BE2C (cell line): ENCODE results near the gene NPHP4.

Source experiments
- DNase-seq: peaks from one replicate; pipeline ENCODE4 v3.0.0-alpha.2; 2020
- H3K27me3 ChIP-seq: fragments of 250-450 bp; sonication (Bioruptor Pico); 2 replicates; pipeline ENCODE4 v1.5.1; 2020; ENCODE audit warnings: mild to moderate bottlenecking
- H3K36me3 ChIP-seq: fragments of 250-450 bp; sonication (Bioruptor Pico); 2 replicates; pipeline ENCODE4 v1.5.1; 2020; ENCODE audit warnings: mild to moderate bottlenecking
- H3K4me1 ChIP-seq: fragments of 250-450 bp; sonication (Bioruptor Pico); 2 replicates; pipeline ENCODE4 v1.5.1; 2020
- H3K4me3 ChIP-seq: 2 replicates; pipeline ENCODE4 v1.5.1; 2011; ENCODE audit warnings: low read depth, low read length
- H3K9me3 ChIP-seq: fragments of 250-450 bp; sonication (Bioruptor Pico); 2 replicates; pipeline ENCODE4 v1.5.1; 2020
- CTCF ChIP-seq: IDR thresholded peaks from 2 replicates; pipeline ENCODE4 v1.5.1; 2012; ENCODE audit warnings: mild to moderate bottlenecking, low read depth, low read length

The NPHP4 gene

GRCh38 chr1:5949085-5949760 lies 43.0 kb downstream of the NPHP4 start:
- no peaks in the 10 kb centered on the region; the same call in 1 of the 2 replicates for H3K36me3 ChIP-seq
- TF ChIP-seq CTCF = no peak; the same call in 1 of the 2 replicates
- no peaks in the 10 kb centered on the region for H3K27me3 ChIP-seq
- DNase-seq = peak; percentile 22
- no peak overlapping the region for H3K4me3 ChIP-seq
- no peaks in the 10 kb centered on the region for H3K9me3 ChIP-seq
- no peaks in the 10 kb centered on the region for H3K4me1 ChIP-seq

- Histone ChIP-seq H3K27me3 (no peaks in the 10 kb centered on the region), H3K9me3 (no peaks in the 10 kb centered on the region), H3K4me3 (no peak overlapping the region), H3K36me3 (no peaks in the 10 kb centered on the region; the same call in 1 of the 2 replicates), H3K4me1 (no peaks in the 10 kb centered on the region)
- no peak for DNase-seq
- no peak for TF ChIP-seq CTCF
Measured at GRCh38 chr1:5948681-5949005, 43.6 kb downstream of the NPHP4 start.

GRCh38 chr1:5947978-5948680 lies 44.1 kb downstream of the NPHP4 start:
- H3K4me1 ChIP-seq = no peaks in the 10 kb centered on the region
- DNase-seq = no peak
- no peaks in the 10 kb centered on the region; the same call in 1 of the 2 replicates for H3K36me3 ChIP-seq
- H3K27me3 ChIP-seq = no peaks in the 10 kb centered on the region
- H3K9me3 ChIP-seq = no peaks in the 10 kb centered on the region
- TF ChIP-seq CTCF = no peak
- H3K4me3 ChIP-seq = no peak overlapping the region

- DNase-seq = no peak
- Histone ChIP-seq H3K4me1 (no peaks in the 10 kb centered on the region), H3K9me3 (no peaks in the 10 kb centered on the region), H3K36me3 (no peaks in the 10 kb centered on the region; the same call in 1 of the 2 replicates), H3K27me3 (no peaks in the 10 kb centered on the region), H3K4me3 (no peak overlapping the region)
- TF ChIP-seq CTCF = no peak
Measured at GRCh38 chr1:5947071-5947821, 45.0 kb downstream of the NPHP4 start.

- no peak for DNase-seq
- Histone ChIP-seq H3K9me3 (no peaks in the 10 kb centered on the region), H3K4me3 (no peak overlapping the region), H3K4me1 (no peaks in the 10 kb centered on the region), H3K27me3 (no peaks in the 10 kb centered on the region), H3K36me3 (no peaks in the 10 kb centered on the region; the same call in 1 of the 2 replicates)
- no peak for TF ChIP-seq CTCF
Measured at GRCh38 chr1:5945445-5945844, 46.8 kb downstream of the NPHP4 start.
